Duodenal mucosa (tissue), 2 donors: ENCODE results near the gene NSF.

Experiments
- H3K27ac ChIP-seq: one replicate; pipeline ENCODE4 v1.7.0; 2013; ENCODE audit warnings: low read depth, low read length
- H3K27me3 ChIP-seq, 2 donors: one replicate each; pipeline ENCODE4 v1.7.0; 2013; ENCODE audit warnings: low read length in 2 of 2, control low read depth in 1 of 2; ENCODE audit not compliant: insufficient read depth in 2 of 2, control insufficient read depth in 1 of 2
- H3K36me3 ChIP-seq, 2 donors: one replicate each; pipeline ENCODE4 v1.7.0; 2013; ENCODE audit warnings: low read length in 2 of 2, control low read depth in 1 of 2; ENCODE audit not compliant: insufficient read depth in 2 of 2, control insufficient read depth in 1 of 2
- H3K4me1 ChIP-seq, 2 donors: one replicate each; pipeline ENCODE4 v1.7.0; 2013; ENCODE audit warnings: low read length in 2 of 2, control low read depth in 1 of 2; ENCODE audit not compliant: insufficient read depth in 2 of 2, control insufficient read depth in 1 of 2
- H3K4me3 ChIP-seq, 2 donors: one replicate each; pipeline ENCODE4 v1.7.0; 2013; ENCODE audit warnings: low read length in 2 of 2, low read depth in 1 of 2
- H3K9ac ChIP-seq, 2 donors: one replicate each; pipeline ENCODE4 v1.7.0; 2013; ENCODE audit warnings: low read length in 2 of 2, low read depth in 1 of 2
- H3K9me3 ChIP-seq, 2 donors: one replicate each; pipeline ENCODE4 v1.7.0; 2013; ENCODE audit warnings: low read length in 2 of 2, control low read depth in 1 of 2; ENCODE audit not compliant: control insufficient read depth in 1 of 2

NSF gene

DNA sequence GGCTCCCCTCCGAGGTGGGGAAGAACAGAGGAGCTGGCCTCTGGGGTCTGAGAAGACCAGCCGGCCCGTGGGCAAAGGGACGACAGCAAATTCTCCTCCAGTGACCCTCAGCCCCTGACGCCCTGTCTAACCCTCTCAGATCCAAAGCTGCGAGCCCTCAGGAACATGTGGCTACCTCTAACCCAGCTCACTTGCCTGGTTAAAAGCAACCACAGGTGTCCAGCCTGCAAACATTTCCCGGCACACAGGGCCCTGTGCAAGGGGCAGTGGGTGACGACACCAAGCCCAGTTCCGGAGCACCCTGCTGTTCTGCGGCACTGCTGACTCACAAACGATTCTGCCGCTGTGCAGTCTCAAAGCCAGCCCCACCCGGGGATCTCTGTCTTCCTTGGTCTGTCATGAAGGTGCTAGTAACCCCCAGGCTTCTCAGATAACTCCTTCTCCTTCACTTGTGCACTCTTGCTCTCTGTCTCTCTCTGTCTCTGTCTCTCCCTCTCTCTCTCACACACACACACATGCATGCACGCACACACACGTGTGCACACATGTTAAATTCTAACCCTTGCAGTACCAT, 205.0 kb downstream of the NSF start:
- no peaks in the 10 kb centered on the region for H3K4me1 ChIP-seq
- no peaks in the 10 kb centered on the region for H3K36me3 ChIP-seq
- H3K27me3 ChIP-seq = peaks cover 7 to 17% of the 10 kb centered on the region in 2 donors
- no peak overlapping the region for H3K4me3 ChIP-seq
- H3K27ac ChIP-seq = no peak overlapping the region
- no peaks in the 10 kb centered on the region for H3K9me3 ChIP-seq
- H3K9ac ChIP-seq = no peak overlapping the region

DNA sequence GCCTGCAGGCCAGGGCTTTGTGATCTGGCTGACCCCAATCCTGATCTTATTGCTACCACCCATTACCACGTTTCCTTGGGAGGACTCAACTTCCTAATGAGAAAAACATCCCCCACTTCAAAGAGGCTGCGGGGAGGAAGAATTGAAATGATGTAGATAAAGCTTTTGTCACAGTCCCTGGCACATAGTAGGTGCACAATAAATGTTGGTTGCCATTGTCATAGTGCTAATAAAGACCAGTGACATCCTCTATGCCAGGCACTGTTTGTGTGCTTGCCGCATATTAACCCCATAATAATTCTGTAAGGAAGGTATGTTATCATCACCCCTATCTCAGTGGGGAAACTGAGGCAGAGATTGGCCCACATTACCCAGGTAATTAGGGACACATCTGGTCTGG, 205.6 kb downstream of the NSF start:
- Histone ChIP-seq H3K4me3 (no peak overlapping the region), H3K36me3 (no peaks in the 10 kb centered on the region), H3K9ac (no peak overlapping the region), H3K9me3 (no peaks in the 10 kb centered on the region), H3K4me1 (no peaks in the 10 kb centered on the region), H3K27ac (no peak overlapping the region), H3K27me3 (peaks cover 7 to 13% of the 10 kb centered on the region in 2 donors)

DNA sequence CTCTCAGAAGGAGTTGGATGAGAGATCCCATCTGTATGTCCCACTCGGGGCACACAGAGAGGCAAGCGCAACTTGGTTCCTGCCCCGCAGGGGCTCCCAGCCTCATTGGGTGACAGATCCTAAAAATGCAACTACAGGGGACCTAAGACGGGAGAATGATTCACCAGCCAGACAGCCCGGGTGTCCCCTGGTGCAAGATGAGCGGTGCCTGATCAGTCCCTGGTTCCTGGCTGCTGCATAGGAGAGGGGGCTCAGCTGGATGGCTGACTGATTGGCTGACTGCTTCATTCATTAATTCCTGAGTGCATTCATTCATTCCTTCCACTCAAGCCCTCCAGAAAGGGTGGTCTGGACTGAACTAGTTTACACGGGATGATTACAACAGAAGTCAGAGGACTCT, 206.1 kb downstream of the NSF start:
- H3K9ac ChIP-seq = no peak overlapping the region
- no peaks in the 10 kb centered on the region for H3K4me1 ChIP-seq
- no peaks in the 10 kb centered on the region for H3K36me3 ChIP-seq
- peaks cover 7 to 13% of the 10 kb centered on the region in 2 donors for H3K27me3 ChIP-seq
- no peak overlapping the region for H3K27ac ChIP-seq
- no peak overlapping the region for H3K4me3 ChIP-seq
- H3K9me3 ChIP-seq = no peaks in the 10 kb centered on the region

DNA sequence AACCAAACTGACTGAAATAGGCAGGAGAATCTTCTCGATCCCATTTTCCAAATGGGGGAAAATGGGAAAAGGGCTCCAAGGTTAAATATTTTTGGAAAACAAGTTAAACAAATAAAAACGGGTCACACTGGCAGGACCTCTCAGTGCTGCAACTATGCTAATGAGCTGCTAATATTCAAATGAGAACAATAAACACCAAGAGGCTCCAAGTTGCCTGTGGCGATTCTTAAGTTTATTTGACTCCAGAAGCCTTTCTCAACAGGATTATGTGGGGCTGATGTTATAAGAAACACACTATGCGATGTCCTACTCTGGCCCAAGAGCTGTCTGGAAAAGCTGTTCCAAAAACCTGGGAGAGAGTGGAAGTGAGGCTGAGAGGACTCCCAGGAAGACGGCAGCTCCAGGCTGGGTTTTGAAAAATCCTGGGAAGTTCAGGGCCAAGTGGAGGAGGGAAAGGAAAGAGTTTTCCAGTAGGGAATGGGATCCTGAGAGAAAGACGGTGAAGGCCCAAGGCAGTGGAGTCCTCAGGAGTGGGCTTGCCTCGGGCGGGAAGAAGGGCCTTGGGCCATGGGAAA, 206.6 kb downstream of the NSF start:
- no peaks in the 10 kb centered on the region for H3K4me1 ChIP-seq
- no peak overlapping the region for H3K9ac ChIP-seq
- H3K9me3 ChIP-seq = no peaks in the 10 kb centered on the region
- H3K4me3 ChIP-seq = no peak overlapping the region
- no peaks in the 10 kb centered on the region for H3K36me3 ChIP-seq
- peaks cover 7 to 13% of the 10 kb centered on the region in 2 donors for H3K27me3 ChIP-seq
- H3K27ac ChIP-seq = no peak overlapping the region

DNA sequence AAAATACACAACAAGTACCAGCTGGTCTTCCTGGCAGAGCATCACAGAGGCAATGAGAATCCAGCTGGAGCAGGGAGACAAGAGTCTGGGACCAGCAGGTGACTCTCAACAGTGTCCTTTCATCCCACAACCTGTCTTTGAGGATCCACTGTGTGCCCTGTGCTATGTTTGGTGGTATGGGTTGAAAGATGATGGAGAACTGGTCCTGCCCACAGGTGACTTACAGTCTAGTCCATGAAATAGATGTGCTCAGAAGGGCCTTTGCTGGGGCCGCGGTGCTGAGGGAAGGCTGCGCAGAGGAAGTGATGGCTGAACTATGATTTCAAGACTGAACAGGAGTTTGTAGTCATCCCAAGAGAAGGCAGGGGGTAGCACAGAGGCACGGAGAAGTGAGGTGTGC, 210.1 kb downstream of the NSF start:
- Histone ChIP-seq H3K4me1 (no peaks in the 10 kb centered on the region), H3K9ac (no peak overlapping the region), H3K9me3 (no peaks in the 10 kb centered on the region), H3K4me3 (no peak overlapping the region), H3K27ac (no peak overlapping the region), H3K27me3 (peaks cover 0 to 2% of the 10 kb centered on the region in 2 donors), H3K36me3 (no peaks in the 10 kb centered on the region)

DNA sequence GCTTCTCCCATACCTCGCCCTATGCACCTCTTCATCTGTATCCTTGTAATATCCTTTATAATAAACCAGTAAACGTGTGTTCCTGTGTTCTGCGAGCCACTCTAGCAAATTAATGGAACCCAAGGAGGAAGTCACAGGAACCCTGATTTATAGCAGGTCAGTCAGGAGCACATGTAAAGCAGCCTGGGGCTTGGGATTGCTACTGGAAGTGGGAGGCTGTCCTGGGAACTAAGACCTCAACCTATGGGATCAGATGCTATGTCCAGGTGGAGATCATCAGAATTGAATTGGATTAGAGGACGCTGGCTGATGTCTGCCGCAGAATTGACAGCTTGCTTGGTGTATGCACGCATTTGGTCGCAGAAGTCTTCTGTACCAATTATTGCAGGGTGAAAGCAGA, 212.3 kb downstream of the NSF start:
- no peak overlapping the region for H3K27ac ChIP-seq
- H3K9ac ChIP-seq = no peak overlapping the region
- H3K4me3 ChIP-seq = no peak overlapping the region
- H3K9me3 ChIP-seq = no peaks in the 10 kb centered on the region
- no peaks in the 10 kb centered on the region for H3K27me3 ChIP-seq
- no peaks in the 10 kb centered on the region for H3K4me1 ChIP-seq
- H3K36me3 ChIP-seq = no peaks in the 10 kb centered on the region

DNA sequence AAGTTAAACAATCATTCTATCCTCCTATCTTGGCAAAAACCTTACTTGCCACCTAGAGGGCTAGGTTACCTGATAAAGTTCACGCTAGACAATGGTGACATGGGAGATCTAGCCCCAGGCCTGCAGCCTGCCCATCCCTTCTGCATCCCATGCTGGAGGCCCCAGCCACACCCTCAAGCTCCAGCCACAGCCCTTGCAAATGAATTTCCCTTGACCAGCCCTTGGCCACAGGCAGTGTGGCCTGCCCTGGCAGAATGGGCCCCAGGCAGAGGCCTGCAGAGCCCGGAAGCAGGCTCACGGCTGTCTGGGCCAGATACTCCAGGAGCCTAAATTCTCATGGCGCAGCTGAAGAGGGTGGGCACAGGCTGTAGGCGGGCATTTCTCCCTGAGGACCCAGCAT, 213.1 kb downstream of the NSF start:
- no peaks in the 10 kb centered on the region for H3K9me3 ChIP-seq
- H3K4me3 ChIP-seq = no peak overlapping the region
- H3K27me3 ChIP-seq = no peaks in the 10 kb centered on the region
- H3K9ac ChIP-seq = no peak overlapping the region
- no peak overlapping the region for H3K27ac ChIP-seq
- no peaks in the 10 kb centered on the region for H3K36me3 ChIP-seq
- H3K4me1 ChIP-seq = no peaks in the 10 kb centered on the region

DNA sequence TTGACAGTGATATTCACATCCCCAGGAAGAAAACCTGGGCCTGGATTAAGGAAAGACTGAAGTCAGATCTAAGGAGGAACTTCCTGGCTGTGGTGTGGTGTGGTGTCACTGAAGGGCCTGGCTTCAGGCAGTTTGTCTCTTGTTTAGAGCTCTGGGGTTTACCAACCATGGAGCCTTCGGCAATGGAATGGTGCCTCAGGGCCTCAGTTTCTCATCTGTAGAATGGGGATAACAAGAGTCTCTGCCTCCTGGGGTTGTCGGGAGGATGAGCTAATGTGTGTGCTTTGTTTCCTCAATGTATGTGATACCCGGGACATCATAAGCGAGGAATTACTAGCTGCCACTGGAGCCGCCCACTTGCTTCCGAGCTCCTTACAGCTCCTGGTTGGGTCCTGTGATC, 215.3 kb downstream of the NSF start:
- no peak overlapping the region for H3K9ac ChIP-seq
- no peak overlapping the region for H3K27ac ChIP-seq
- H3K36me3 ChIP-seq = no peaks in the 10 kb centered on the region
- H3K4me1 ChIP-seq = no peaks in the 10 kb centered on the region
- H3K27me3 ChIP-seq = no peaks in the 10 kb centered on the region
- no peaks in the 10 kb centered on the region for H3K9me3 ChIP-seq
- no peak overlapping the region for H3K4me3 ChIP-seq
